MCF 10A (cell line): Measurements from ENCODE around the gene PPP2R2B. TPM values are rescaled to one million over a fixed set of nuclear protein-coding genes. Genes with fewer than 3 reads are reported as not detected.

ENCODE experiments used
- BruUV-seq: library from RNA; stranded (reverse); fragments of 400-500 nt; replicated peaks from 2 replicates; lab custom pipeline; 2021; lab: Mats Ljungman, UMichigan
- CTCF ChIA-PET: fragments of 300-600 bp; sonication (Branson Sonifier 250); formaldehyde crosslinking; extraction: SDS; loops from one replicate; lab custom pipeline; 2021; ENCODE audit warnings: antibody characterized with exemption, inconsistent platforms; lab: Yijun Ruan, JAX
- POLR2A ChIA-PET: fragments of 300-600, 350-650 bp; sonication (Branson Sonifier 250); formaldehyde crosslinking; extraction: SDS; loops from one replicate; lab custom pipeline; 2020; ENCODE audit warnings: antibody characterized with exemption, inconsistent platforms; lab: Yijun Ruan, JAX
- DNase-seq: peaks from one replicate; pipeline ENCODE4 v3.0.0-alpha.2; 2018; ENCODE audit not compliant: unreplicated experiment
- H3K27ac Mint-ChIP-seq: one replicate; pipeline ENCODE4 v1.8.0; 2022; ENCODE audit warnings: mild to moderate bottlenecking, low read depth, mixed read lengths; ENCODE audit not compliant: unreplicated experiment
- H3K27me3 Mint-ChIP-seq: one replicate; pipeline ENCODE4 v1.8.0; 2022; ENCODE audit warnings: mixed read lengths; ENCODE audit not compliant: insufficient read depth, unreplicated experiment
- H3K36me3 Mint-ChIP-seq: one replicate; pipeline ENCODE4 v1.8.0; 2022; ENCODE audit warnings: mild to moderate bottlenecking, moderate library complexity, mixed read lengths; ENCODE audit not compliant: insufficient read depth, unreplicated experiment
- H3K4me1 Mint-ChIP-seq: one replicate; pipeline ENCODE4 v1.8.0; 2022; ENCODE audit warnings: mixed read lengths; ENCODE audit not compliant: insufficient read depth, unreplicated experiment
- H3K4me3 Mint-ChIP-seq: one replicate; pipeline ENCODE4 v1.8.0; 2022; ENCODE audit warnings: mild to moderate bottlenecking, moderate library complexity, mixed read lengths; ENCODE audit not compliant: unreplicated experiment
- H3K9me3 Mint-ChIP-seq: one replicate; pipeline ENCODE4 v1.8.0; 2022; ENCODE audit warnings: mixed read lengths; ENCODE audit not compliant: unreplicated experiment
- CTCF ChIP-seq: fragments of 200-600 bp; IDR thresholded peaks from one replicate; pipeline ENCODE4 v1.8.0; 2022; ENCODE audit warnings: antibody characterized with exemption, mild to moderate bottlenecking; ENCODE audit not compliant: unreplicated experiment
- intact Hi-C: fragments of 100-400 bp; cut with micrococcal nuclease; formaldehyde crosslinking; loops from 2 replicates; pipeline ENCODE4 v1.14.1; 2022
- total RNA-seq: library from RNA; stranded (reverse); gene quantifications from 2 replicates; pipeline ENCODE4 v1.2.3, GENCODE V29; 2022

PPP2R2B gene
- total RNA-seq, 1 experiment from 2014 or later: 0.54 TPM

GRCh38 chr5:146698651-146699050 lies 179.9 kb downstream of the PPP2R2B start:
- Mint-ChIP-seq H3K4me3 (no peak overlapping the region), H3K36me3 (no peaks in the 10 kb centered on the region), H3K27ac (no peak overlapping the region), H3K27me3 (no peaks in the 10 kb centered on the region), H3K9me3 (no peaks in the 10 kb centered on the region), H3K4me1 (peaks cover 2% of the 10 kb centered on the region)
- CTCF ChIA-PET: interaction anchor here (0.7 to 2.1 kb wide), 5 partner anchors 11 to 489 kb away, joined by 3 to 5 read pairs (median 4); no protein-coding TSS in a partner anchor
- intact Hi-C loops: no loop called here
- no peak for DNase-seq
- BruUV-seq: no TSS peak
- no peak for TF ChIP-seq CTCF
- POLR2A ChIA-PET: interaction anchor here (0.6 to 1.4 kb wide), 2 partner anchors 8 to 196 kb away, joined by 3 read pairs; no protein-coding TSS in a partner anchor

- ChIA-PET CTCF (interaction anchor here (0.6 kb wide), 1 partner anchor 1418 kb away, joined by 5 read pairs; no protein-coding TSS in a partner anchor), POLR2A (no interaction called here)
- no TSS peak for BruUV-seq
- no peak for TF ChIP-seq CTCF
- no peaks in the 10 kb centered on the region for H3K36me3 Mint-ChIP-seq
- H3K27ac Mint-ChIP-seq: no peak overlapping the region
- DNase-seq: no peak
- no peaks in the 10 kb centered on the region for H3K4me1 Mint-ChIP-seq
- no peaks in the 10 kb centered on the region for H3K9me3 Mint-ChIP-seq
- intact Hi-C loops: no loop called here
- no peaks in the 10 kb centered on the region for H3K27me3 Mint-ChIP-seq
- no peak overlapping the region for H3K4me3 Mint-ChIP-seq
Observed at GRCh38 chr5:146697211-146697610, 181.3 kb downstream of the PPP2R2B start.

- intact Hi-C loops: no loop called here
- no peaks in the 10 kb centered on the region for H3K36me3 Mint-ChIP-seq
- H3K4me1 Mint-ChIP-seq: no peaks in the 10 kb centered on the region
- H3K9me3 Mint-ChIP-seq: no peaks in the 10 kb centered on the region
- no peaks in the 10 kb centered on the region for H3K27me3 Mint-ChIP-seq
- CTCF ChIA-PET: no interaction called here
- no peak overlapping the region for H3K4me3 Mint-ChIP-seq
- no TSS peak for BruUV-seq
- DNase-seq: no peak
- POLR2A ChIA-PET: no interaction called here
- no peak overlapping the region for H3K27ac Mint-ChIP-seq
- no peak for TF ChIP-seq CTCF
Observed at GRCh38 chr5:146695646-146696045, 182.9 kb downstream of the PPP2R2B start.

- Mint-ChIP-seq H3K9me3 (no peaks in the 10 kb centered on the region), H3K27ac (no peak overlapping the region), H3K36me3 (no peaks in the 10 kb centered on the region), H3K4me3 (no peak overlapping the region), H3K27me3 (no peaks in the 10 kb centered on the region), H3K4me1 (no peaks in the 10 kb centered on the region)
- no TSS peak for BruUV-seq
- ChIA-PET CTCF (interaction anchor here (0.6 to 1.3 kb wide), 2 partner anchors 203 to 275 kb away, joined by 3 to 8 read pairs; no protein-coding TSS in a partner anchor), POLR2A (interaction anchor here (1.1 to 1.2 kb wide), 3 partner anchors 9 to 28 kb away, joined by 3 read pairs; no protein-coding TSS in a partner anchor)
- intact Hi-C loops: no loop called here
- no peak for TF ChIP-seq CTCF
- no peak for DNase-seq
Observed at GRCh38 chr5:146690880-146691355, 187.6 kb downstream of the PPP2R2B start.
